Measurements from ENCODE around the gene MFAP4. TPM values are rescaled to one million over a fixed set of nuclear protein-coding genes. Genes with fewer than 3 reads are reported as not detected.
A peak's percentile ranks its signal among the peaks of the same experiment; 100 is the strongest.

The MFAP4 gene
- polyA plus RNA-seq, 3 donors: 0.12 to 0.73 (median 0.12) TPM

- Histone ChIP-seq H3K4me3 (replicated peaks in 1 of 3; ENCODE audit: low read depth in 2 of 3, low read length in 3 of 3) (peak overlapping the region in 1 of 3 experiments; percentile 53), H3K9ac (ENCODE audit: insufficient read depth, low read length, poor library complexity, severe bottlenecking) (no peak overlapping the region), H3K9me3 (replicated peaks in 1 of 2; ENCODE audit: control insufficient read depth in 1 of 2, insufficient read depth in 1 of 2, low read length in 2 of 2) (no peaks in the 10 kb centered on the region), H2AFZ (ENCODE audit: insufficient read depth, low read depth, low read length, poor library complexity, severe bottlenecking) (no peak overlapping the region), H4K20me1 (ENCODE audit: insufficient read depth, low read length) (no peaks in the 10 kb centered on the region), H3K27ac (ENCODE audit: low read depth in 1 of 2, low read length in 2 of 2) (peak overlapping the region in 1 of 2 donors; percentile 85), H3K79me2 (ENCODE audit: insufficient read depth, low read length) (peaks cover 3% of the 10 kb centered on the region), H3K27me3 (ENCODE audit: control insufficient read depth in 2 of 2, insufficient read depth in 2 of 2, low read length in 2 of 2) (peaks cover 0 to 2% of the 10 kb centered on the region in 2 donors), H3K4me1 (ENCODE audit: control insufficient read depth in 1 of 2, insufficient read depth in 2 of 2, low read length in 2 of 2) (peaks cover 61 to 65% of the 10 kb centered on the region in 2 donors), H3K4me2 (replicated peaks; ENCODE audit: extremely low read depth, low read length, poor library complexity, severe bottlenecking) (peak overlapping the region; percentile 42), H3K36me3 (replicated peaks in 1 of 2; ENCODE audit: control insufficient read depth in 1 of 2, insufficient read depth in 2 of 2, low read length in 2 of 2) (no peaks in the 10 kb centered on the region)
- peaks cover 0 to 5% (median 0%) of the 10 kb centered on the region in 7 donors for H3K9me3 Mint-ChIP-seq
- peaks cover 9 to 22% of the 10 kb centered on the region in 2 donors for H3K36me3 Mint-ChIP-seq
- H3K27ac Mint-ChIP-seq: peak overlapping the region in 6 of 7 donors; percentile 78 to 99 (median 97)
- peaks cover 68% of the 10 kb centered on the region for H3K4me1 Mint-ChIP-seq
- intact Hi-C loops (cut with micrococcal nuclease): no loop called here
- DNase-seq: no peak
- 54% methylated on average over 9 of the region's 9 CpGs for WGBS (ENCODE audit: insufficient coverage)
- peaks cover 6 to 20% (median 17%) of the 10 kb centered on the region in 3 donors for H3K27me3 Mint-ChIP-seq (ENCODE audit: low read depth in 3 of 3)
- H3K4me3 Mint-ChIP-seq: peak overlapping the region; percentile 24 to 79
- TF ChIP-seq CTCF (IDR thresholded peaks at IDR 0.05): no peak
Observed at GRCh38 chr17:19372011-19372370, 15.0 kb downstream of the MFAP4 start.

- H3K27me3 ChIP-seq (ENCODE audit: control insufficient read depth in 2 of 2, insufficient read depth in 2 of 2, low read length in 2 of 2): peaks cover 0 to 2% of the 10 kb centered on the region in 2 donors
- no peak overlapping the region for H2AFZ ChIP-seq (ENCODE audit: insufficient read depth, low read depth, low read length, poor library complexity, severe bottlenecking)
- no peaks in the 10 kb centered on the region for H3K9me3 ChIP-seq (replicated peaks in 1 of 2; ENCODE audit: control insufficient read depth in 1 of 2, insufficient read depth in 1 of 2, low read length in 2 of 2)
- no CpG with 5 or more reads among the region's 7 CpGs for WGBS (ENCODE audit: insufficient coverage)
- peaks cover 6 to 22% (median 17%) of the 10 kb centered on the region in 3 donors for H3K27me3 Mint-ChIP-seq (ENCODE audit: low read depth in 3 of 3)
- peak overlapping the region in 1 of 2 donors; percentile 85 for H3K27ac ChIP-seq (ENCODE audit: low read depth in 1 of 2, low read length in 2 of 2)
- peaks cover 0 to 5% (median 0%) of the 10 kb centered on the region in 7 donors for H3K9me3 Mint-ChIP-seq
- H3K27ac Mint-ChIP-seq: peak overlapping the region; percentile 94 to 100 (median 97)
- DNase-seq: peak; percentile 44 to 48 (median 45)
- peak overlapping the region; percentile 24 to 79 for H3K4me3 Mint-ChIP-seq
- intact Hi-C loops (cut with micrococcal nuclease): no loop called here
- no peaks in the 10 kb centered on the region for H3K79me2 ChIP-seq (ENCODE audit: insufficient read depth, low read length)
- H4K20me1 ChIP-seq (ENCODE audit: insufficient read depth, low read length): no peaks in the 10 kb centered on the region
- no peak overlapping the region for H3K9ac ChIP-seq (ENCODE audit: insufficient read depth, low read length, poor library complexity, severe bottlenecking)
- no peak for TF ChIP-seq CTCF (IDR thresholded peaks at IDR 0.05)
- H3K4me3 ChIP-seq (replicated peaks in 1 of 3; ENCODE audit: low read depth in 2 of 3, low read length in 3 of 3): peak overlapping the region in 1 of 3 experiments; percentile 53
- peak overlapping the region; percentile 42 for H3K4me2 ChIP-seq (replicated peaks; ENCODE audit: extremely low read depth, low read length, poor library complexity, severe bottlenecking)
- peaks cover 9 to 22% of the 10 kb centered on the region in 2 donors for H3K36me3 Mint-ChIP-seq
- peaks cover 57 to 61% of the 10 kb centered on the region in 2 donors for H3K4me1 ChIP-seq (ENCODE audit: control insufficient read depth in 1 of 2, insufficient read depth in 2 of 2, low read length in 2 of 2)
- H3K36me3 ChIP-seq (replicated peaks in 1 of 2; ENCODE audit: control insufficient read depth in 1 of 2, insufficient read depth in 2 of 2, low read length in 2 of 2): no peaks in the 10 kb centered on the region
- H3K4me1 Mint-ChIP-seq: peaks cover 65% of the 10 kb centered on the region
Observed at GRCh38 chr17:19371259-19372010, 15.6 kb downstream of the MFAP4 start.
